ENCODE results near the gene TCEA2.

TCEA2 gene

GRCh38 chr20:64036346-64037198 is 26.4 kb upstream of the TCEA2 start:
- no peak for DNase-seq

GRCh38 chr20:64037199-64037497 is 25.9 kb upstream of the TCEA2 start:
- DNase-seq, result no peak

GRCh38 chr20:64037498-64038213 is 25.3 kb upstream of the TCEA2 start:
- DNase-seq, result no peak

- no peak for DNase-seq
Observed at GRCh38 chr20:64038224-64038564, 24.8 kb upstream of the TCEA2 start.

GRCh38 chr20:64038565-64039292 is 24.3 kb upstream of the TCEA2 start:
- DNase-seq, result peak; percentile 84

- DNase-seq, result no peak
Observed at GRCh38 chr20:64039293-64040160, 23.5 kb upstream of the TCEA2 start.

GRCh38 chr20:64040231-64041039 is 22.6 kb upstream of the TCEA2 start:
- DNase-seq, result no peak

GRCh38 chr20:64041040-64041780 is 21.8 kb upstream of the TCEA2 start:
- DNase-seq, result no peak

- DNase-seq, result no peak
Observed at GRCh38 chr20:64041781-64042053, 21.3 kb upstream of the TCEA2 start.

- DNase-seq, result no peak
Observed at GRCh38 chr20:64042054-64042781, 20.8 kb upstream of the TCEA2 start.

- DNase-seq, result no peak
Observed at GRCh38 chr20:64043768-64044167, 19.2 kb upstream of the TCEA2 start.

GRCh38 chr20:64044484-64045247 is 18.3 kb upstream of the TCEA2 start:
- DNase-seq, result no peak

GRCh38 chr20:64045346-64046011 is 17.5 kb upstream of the TCEA2 start:
- DNase-seq, result no peak

- DNase-seq, result no peak
Observed at GRCh38 chr20:64047046-64047389, 16.0 kb upstream of the TCEA2 start.

- DNase-seq, result peak; percentile 40
Observed at GRCh38 chr20:64047968-64048401, 15.0 kb upstream of the TCEA2 start.

- peak; percentile 35 for DNase-seq
Observed at GRCh38 chr20:64048402-64049044, 14.5 kb upstream of the TCEA2 start.

GRCh38 chr20:64049060-64049877 is 13.7 kb upstream of the TCEA2 start, which contains the start of gene SOX18:
SOX18 (minus strand) TSS chr20:64049639; CDS start chr20:64049516, 123 bp downstream.
- DNase-seq, result peak; percentile 49

- no peak for DNase-seq
Observed at GRCh38 chr20:64049878-64050260, 13.1 kb upstream of the TCEA2 start.
